ENCODE measurements around the gene GRIN3B.

Gene GRIN3B

DNA sequence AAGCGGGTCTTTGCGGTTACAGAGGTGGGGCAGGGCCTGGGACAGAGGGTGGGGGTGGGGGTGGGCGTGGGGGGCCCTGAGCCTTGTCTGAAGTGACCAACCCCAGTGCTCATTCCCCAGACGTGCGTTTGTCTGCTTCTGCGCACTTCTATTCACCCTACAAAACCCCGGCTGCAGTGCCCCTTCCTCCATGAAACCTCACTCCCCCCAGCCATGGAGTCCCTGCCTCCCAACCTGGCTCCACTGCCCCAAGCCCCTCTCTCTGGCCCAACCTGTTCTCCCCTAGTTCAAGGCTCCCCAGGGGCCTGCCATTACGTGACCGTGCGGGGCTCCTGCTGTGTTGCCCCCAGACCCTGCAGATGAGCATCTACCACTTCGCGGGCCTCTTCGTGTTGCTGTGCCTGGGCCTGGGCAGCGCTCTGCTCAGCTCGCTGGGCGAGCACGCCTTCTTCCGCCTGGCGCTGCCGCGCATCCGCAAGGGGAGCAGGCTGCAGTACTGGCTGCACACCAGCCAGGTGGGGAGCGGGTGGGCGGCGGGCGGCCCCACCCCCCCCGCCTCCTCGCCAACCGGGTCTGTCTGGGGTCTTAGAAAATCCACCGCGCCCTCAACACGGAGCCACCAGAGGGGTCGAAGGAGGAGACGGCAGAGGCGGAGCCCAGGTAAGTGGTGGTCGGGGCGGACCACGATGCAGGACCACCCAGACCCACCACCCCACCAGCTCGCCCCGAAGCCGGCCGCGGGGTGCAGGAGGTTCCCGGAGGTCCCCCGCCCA lies 8.2 kb downstream of the GRIN3B start:
- H3K27me3 Mint-ChIP-seq = no peaks in the 10 kb centered on the region
- H3K4me1 Mint-ChIP-seq = no peaks in the 10 kb centered on the region
- H3K4me3 Mint-ChIP-seq = no peak overlapping the region
- H3K27ac Mint-ChIP-seq = no peak overlapping the region
- H3K36me3 Mint-ChIP-seq = no peaks in the 10 kb centered on the region
- no peaks in the 10 kb centered on the region for H3K9me3 Mint-ChIP-seq

- Mint-ChIP-seq H3K4me1 (no peaks in the 10 kb centered on the region), H3K36me3 (no peaks in the 10 kb centered on the region), H3K4me3 (no peak overlapping the region), H3K27me3 (no peaks in the 10 kb centered on the region), H3K9me3 (no peaks in the 10 kb centered on the region), H3K27ac (no peak overlapping the region)
Observed at GRCh38 chr19:1009041-1009980, 9.1 kb downstream of the GRIN3B start.

- Mint-ChIP-seq H3K27ac (no peak overlapping the region), H3K27me3 (no peaks in the 10 kb centered on the region), H3K36me3 (no peaks in the 10 kb centered on the region), H3K9me3 (no peaks in the 10 kb centered on the region), H3K4me3 (no peak overlapping the region), H3K4me1 (no peaks in the 10 kb centered on the region)
Observed at GRCh38 chr19:1009981-1010538, 9.8 kb downstream of the GRIN3B start.

- Mint-ChIP-seq H3K36me3 (no peaks in the 10 kb centered on the region), H3K4me1 (no peaks in the 10 kb centered on the region), H3K4me3 (no peak overlapping the region), H3K27me3 (no peaks in the 10 kb centered on the region), H3K27ac (no peak overlapping the region), H3K9me3 (no peaks in the 10 kb centered on the region)
Observed at GRCh38 chr19:1010586-1011510, 10.6 kb downstream of the GRIN3B start.

GRCh38 chr19:1011831-1012333 lies 11.7 kb downstream of the GRIN3B start:
- peaks cover 6% of the 10 kb centered on the region for H3K4me1 Mint-ChIP-seq
- H3K27ac Mint-ChIP-seq = no peak overlapping the region
- H3K9me3 Mint-ChIP-seq = no peaks in the 10 kb centered on the region
- no peaks in the 10 kb centered on the region for H3K27me3 Mint-ChIP-seq
- no peak overlapping the region for H3K4me3 Mint-ChIP-seq
- no peaks in the 10 kb centered on the region for H3K36me3 Mint-ChIP-seq

DNA sequence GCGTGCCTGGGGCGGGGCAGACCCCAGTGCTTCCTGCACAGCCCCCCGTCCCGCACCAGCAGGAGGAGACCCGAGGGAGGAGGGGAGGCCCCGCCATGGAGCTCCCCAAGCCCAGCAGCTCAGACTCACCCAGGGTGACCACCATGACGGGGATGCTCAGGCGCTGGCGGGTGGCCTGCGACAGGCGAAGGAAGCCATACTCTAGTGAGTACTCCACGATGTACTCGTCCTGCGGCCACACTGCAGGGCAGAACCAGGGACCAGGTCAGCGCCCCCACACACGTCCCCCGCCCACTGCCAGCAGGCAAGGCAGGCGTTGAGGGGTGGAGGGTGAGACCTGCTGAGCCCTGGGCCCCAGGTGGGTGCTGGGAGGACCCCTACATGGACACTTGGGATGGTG lies 12.1 kb downstream of the GRIN3B start:
- Mint-ChIP-seq H3K36me3 (no peaks in the 10 kb centered on the region), H3K27me3 (no peaks in the 10 kb centered on the region), H3K9me3 (no peaks in the 10 kb centered on the region), H3K4me1 (peaks cover 11% of the 10 kb centered on the region), H3K27ac (no peak overlapping the region), H3K4me3 (no peak overlapping the region)

GRCh38 chr19:1013218-1013617 lies 13.0 kb downstream of the GRIN3B start:
- Mint-ChIP-seq H3K4me3 (no peak overlapping the region), H3K4me1 (peaks cover 19% of the 10 kb centered on the region), H3K27ac (no peak overlapping the region), H3K9me3 (no peaks in the 10 kb centered on the region), H3K27me3 (no peaks in the 10 kb centered on the region), H3K36me3 (no peaks in the 10 kb centered on the region)

- no peaks in the 10 kb centered on the region for H3K36me3 Mint-ChIP-seq
- no peak overlapping the region for H3K4me3 Mint-ChIP-seq
- H3K9me3 Mint-ChIP-seq = no peaks in the 10 kb centered on the region
- H3K27ac Mint-ChIP-seq = no peak overlapping the region
- H3K4me1 Mint-ChIP-seq = peaks cover 29% of the 10 kb centered on the region
- H3K27me3 Mint-ChIP-seq = no peaks in the 10 kb centered on the region
Observed at GRCh38 chr19:1014161-1015060, 14.2 kb downstream of the GRIN3B start.

- Mint-ChIP-seq H3K4me3 (no peak overlapping the region), H3K36me3 (no peaks in the 10 kb centered on the region), H3K27ac (no peak overlapping the region), H3K27me3 (no peaks in the 10 kb centered on the region), H3K4me1 (peaks cover 29% of the 10 kb centered on the region), H3K9me3 (no peaks in the 10 kb centered on the region)
Observed at GRCh38 chr19:1015061-1015781, 15.0 kb downstream of the GRIN3B start.

DNA sequence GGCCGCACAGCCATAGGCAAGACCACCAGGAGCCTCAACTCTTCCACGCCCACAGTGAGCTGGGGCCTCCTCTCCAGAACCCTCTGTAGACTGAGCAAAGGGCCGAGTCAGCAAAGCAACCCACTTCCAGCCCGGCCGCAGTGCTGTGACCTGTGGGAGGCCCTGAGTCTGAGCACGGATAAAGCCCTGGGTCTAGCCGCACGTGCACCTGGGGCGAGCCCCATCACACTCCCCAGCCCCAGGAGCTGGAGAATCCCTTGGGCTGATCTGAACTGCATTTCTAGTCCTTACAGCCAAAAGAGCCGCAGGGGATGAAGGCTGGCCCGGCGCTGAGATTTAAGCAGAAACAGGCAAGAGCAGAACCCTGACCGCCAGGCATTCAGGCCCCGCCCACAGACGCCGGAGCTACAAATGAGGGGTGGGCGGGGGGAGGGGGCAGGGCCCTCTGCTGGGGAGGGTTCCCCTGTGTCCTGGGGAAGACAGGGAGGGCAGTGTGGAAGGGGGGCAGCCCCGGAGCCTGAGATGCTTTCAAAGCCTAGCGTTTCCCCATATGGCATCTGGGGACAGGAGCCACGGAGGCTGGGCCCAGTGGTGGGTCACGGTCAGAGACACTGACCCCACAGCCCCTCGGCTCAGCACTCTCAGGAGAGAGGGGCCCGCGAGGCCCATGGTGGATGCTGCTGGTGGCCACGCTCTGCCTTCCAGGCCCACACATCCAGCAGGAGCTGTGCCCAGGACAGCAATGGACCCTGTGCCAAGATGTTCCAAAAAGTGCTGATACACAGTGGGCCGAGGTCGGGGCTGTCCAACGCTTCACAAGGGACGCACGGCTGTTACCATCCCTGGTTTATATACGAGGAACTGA lies 15.8 kb downstream of the GRIN3B start:
- peaks cover 29% of the 10 kb centered on the region for H3K4me1 Mint-ChIP-seq
- no peaks in the 10 kb centered on the region for H3K27me3 Mint-ChIP-seq
- no peaks in the 10 kb centered on the region for H3K36me3 Mint-ChIP-seq
- no peak overlapping the region for H3K27ac Mint-ChIP-seq
- no peaks in the 10 kb centered on the region for H3K9me3 Mint-ChIP-seq
- H3K4me3 Mint-ChIP-seq = peak overlapping the region; percentile 39

DNA sequence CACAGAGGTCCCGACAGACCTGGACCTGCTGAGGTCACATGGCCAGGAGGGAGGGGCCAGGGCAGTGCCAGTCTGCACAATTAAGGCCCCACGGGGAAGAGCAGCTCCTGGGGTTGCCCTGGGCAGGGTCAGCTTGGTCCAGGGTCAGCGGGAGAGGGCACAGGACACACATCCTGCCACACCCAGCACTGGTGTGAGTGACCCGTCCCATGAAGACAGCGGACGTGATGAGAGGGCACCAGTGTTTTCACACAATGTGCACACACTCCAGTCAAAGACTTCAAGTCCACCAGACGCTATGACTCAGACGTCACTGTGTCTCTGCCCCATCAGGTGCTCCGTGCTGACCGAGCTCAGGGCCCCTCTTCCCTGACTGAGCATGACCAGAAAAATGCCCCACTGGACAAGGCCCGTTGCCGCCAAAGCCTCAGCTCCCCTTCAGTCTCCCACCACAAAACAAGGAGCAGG lies 16.5 kb downstream of the GRIN3B start:
- H3K4me1 Mint-ChIP-seq = peaks cover 31% of the 10 kb centered on the region
- no peaks in the 10 kb centered on the region for H3K36me3 Mint-ChIP-seq
- H3K9me3 Mint-ChIP-seq = no peaks in the 10 kb centered on the region
- H3K27ac Mint-ChIP-seq = no peak overlapping the region
- H3K27me3 Mint-ChIP-seq = no peaks in the 10 kb centered on the region
- peak overlapping the region; percentile 59 for H3K4me3 Mint-ChIP-seq

- H3K27ac Mint-ChIP-seq = no peak overlapping the region
- no peaks in the 10 kb centered on the region for H3K27me3 Mint-ChIP-seq
- H3K4me3 Mint-ChIP-seq = peak overlapping the region; percentile 91
- H3K36me3 Mint-ChIP-seq = no peaks in the 10 kb centered on the region
- no peaks in the 10 kb centered on the region for H3K9me3 Mint-ChIP-seq
- peaks cover 33% of the 10 kb centered on the region for H3K4me1 Mint-ChIP-seq
Observed at GRCh38 chr19:1017115-1017905, 17.1 kb downstream of the GRIN3B start.
